Activated CD8-positive, alpha-beta memory T cell treated with anti-CD3 and anti-CD28 coated beads, Interleukin-2, amount 50 U/mL, for 1 hour (primary cell): ENCODE measurements around the gene PDE11A.

Experiments used
- DNase-seq: peaks from one replicate; pipeline ENCODE4 v3.0.0-alpha.2; 2020; ENCODE audit errors: extremely low read depth

The PDE11A gene

DNA sequence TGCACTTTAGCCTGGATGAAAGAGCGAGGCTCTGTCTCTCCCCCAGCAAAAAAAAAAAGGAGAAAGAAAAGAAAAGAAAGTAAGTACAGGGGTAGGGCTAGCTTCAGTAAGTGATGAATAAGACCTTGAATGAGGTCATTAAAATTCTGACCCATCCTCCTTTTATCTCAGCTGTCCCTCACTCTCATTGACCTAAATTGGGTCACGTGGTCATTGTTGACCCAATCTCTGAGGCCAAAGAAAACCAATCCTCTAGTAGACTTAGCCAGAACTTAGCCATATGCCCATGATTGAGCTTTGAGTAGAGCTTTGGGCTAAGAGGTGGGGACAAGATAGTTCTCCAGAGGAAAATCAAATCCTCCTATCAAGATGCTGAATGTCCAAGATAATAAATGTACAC lies 149.3 kb downstream of the PDE11A start:
- DNase-seq, result no peak

DNA sequence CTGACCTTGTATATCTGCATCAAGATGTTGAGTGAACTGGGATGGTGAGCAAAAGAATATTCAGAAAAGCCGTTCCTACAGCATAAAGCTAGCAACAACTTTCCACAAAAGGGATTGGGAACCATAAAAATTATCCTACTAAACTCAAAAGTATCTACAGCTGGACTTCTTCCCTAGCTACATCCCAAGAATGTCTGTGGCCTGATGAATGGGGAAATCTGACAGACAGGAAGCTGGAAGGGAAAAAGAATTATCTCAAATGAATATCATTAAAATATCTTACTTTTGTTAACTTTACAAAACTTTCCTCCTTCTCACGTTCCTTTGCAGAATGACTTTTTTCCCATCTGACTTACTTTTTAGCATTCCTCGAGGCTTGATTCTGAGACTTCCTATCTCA lies 150.9 kb downstream of the PDE11A start:
- no peak for DNase-seq

DNA sequence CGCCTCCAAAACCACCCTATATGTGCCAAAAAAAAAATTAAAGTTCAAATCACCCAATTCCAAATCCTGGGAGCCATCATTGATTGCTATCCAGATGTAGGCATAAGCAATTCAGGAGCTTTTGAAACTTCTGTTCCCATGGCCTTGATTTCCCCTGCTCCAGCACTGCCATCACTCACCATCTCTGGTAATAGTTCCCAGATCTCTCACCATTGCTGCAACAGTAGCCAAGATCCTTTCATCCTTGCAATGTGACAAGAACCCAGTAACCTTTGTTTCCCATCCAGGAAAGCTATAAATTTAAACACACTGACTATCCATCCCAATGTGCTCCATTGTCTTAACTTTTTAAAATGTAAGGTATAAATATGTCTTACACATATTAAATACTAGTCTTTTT lies 155.4 kb downstream of the PDE11A start:
- no peak for DNase-seq

DNA sequence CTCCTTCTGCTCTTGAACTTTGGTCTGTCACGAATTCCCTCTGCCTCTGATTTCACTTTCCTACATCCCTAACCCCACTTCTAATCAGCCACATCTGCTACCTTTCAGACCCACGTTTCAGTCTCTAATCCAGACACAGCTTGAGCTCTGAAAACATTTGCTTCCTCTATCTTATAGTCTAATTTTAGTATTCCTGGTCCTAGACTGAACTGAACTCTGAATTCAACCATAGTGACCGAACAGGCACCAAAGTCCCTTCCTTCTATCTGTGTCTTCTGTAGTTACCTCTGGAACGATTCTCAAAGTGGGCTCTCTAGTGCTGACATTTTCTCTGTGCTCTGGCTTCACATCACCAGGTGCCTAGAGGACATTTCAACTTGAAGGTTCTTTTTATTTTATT lies 156.2 kb downstream of the PDE11A start:
- DNase-seq, result no peak

DNA sequence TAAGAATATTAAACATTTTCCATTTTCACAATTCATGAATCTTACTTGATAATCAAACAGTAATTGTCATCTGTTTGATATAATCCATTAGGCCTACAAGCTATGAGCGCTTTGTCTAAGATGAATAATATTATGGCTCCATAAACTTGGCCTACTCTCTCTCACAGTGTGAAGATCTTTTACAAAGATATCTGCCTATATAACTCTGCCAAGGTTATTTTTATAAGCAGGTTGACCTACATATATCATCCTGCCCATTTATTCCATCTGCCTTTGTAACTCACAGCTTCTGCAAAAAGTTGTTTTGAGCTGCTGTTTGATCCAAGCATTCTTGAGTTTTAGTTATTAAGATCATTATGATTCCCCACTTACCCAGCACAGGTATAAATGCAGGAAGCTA lies 158.3 kb downstream of the PDE11A start:
- no peak for DNase-seq

DNA sequence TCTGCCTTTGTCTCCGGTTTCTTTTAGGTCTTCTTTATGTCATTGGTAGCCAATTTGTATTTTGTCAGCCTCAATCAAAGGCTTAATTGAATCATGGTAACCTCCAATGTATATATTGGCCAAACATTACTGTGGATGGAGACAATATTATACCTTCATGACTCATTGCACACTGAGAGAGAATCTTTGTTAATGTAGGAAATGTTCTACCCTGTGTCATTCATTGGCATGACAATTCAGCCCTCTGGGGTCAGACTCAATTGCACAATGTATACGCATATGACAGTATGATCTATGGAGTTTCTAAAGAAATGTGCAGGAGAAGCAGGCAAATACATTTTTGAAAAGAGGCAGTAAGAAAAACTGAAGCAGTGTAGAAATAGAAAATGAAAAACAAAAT lies 162.6 kb downstream of the PDE11A start:
- no peak for DNase-seq

DNA sequence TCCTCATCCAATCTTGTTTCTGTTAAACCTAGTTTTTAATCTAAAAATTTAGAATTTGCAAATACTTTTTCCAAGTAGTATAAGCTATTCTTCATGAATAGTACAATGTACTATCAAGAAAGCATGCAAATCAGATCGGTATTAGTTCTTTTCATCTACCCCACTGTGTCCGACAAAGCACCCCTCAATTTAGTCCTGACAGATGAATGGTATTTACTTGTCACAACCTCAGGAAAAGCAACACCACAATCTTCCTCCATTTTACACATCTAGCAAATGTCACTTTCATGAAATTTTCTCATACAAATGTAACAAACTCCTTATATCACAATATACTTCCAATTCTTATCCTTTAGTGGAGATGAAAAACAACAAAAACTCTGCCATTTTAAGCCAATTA lies 163.8 kb downstream of the PDE11A start:
- no peak for DNase-seq

DNA sequence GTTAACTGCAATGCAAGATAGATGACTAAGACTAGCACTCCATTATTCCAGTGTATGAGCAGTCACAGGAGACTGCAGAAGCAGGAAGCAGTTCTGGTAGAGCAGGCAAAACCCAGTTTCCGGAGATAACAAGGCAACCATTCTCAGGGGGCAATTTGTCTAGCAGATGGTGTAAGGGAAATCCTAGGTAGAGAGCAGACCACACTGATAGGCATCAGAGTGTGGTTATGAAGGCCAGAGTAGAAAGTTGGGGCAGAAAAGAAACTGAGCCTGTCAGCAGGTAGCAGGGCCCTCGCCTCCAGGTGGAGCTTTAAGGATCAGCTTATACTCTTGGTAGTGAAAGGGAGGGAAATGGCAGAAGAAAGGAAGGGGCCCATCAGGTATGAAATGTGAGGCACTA lies 164.4 kb downstream of the PDE11A start:
- DNase-seq, result no peak

DNA sequence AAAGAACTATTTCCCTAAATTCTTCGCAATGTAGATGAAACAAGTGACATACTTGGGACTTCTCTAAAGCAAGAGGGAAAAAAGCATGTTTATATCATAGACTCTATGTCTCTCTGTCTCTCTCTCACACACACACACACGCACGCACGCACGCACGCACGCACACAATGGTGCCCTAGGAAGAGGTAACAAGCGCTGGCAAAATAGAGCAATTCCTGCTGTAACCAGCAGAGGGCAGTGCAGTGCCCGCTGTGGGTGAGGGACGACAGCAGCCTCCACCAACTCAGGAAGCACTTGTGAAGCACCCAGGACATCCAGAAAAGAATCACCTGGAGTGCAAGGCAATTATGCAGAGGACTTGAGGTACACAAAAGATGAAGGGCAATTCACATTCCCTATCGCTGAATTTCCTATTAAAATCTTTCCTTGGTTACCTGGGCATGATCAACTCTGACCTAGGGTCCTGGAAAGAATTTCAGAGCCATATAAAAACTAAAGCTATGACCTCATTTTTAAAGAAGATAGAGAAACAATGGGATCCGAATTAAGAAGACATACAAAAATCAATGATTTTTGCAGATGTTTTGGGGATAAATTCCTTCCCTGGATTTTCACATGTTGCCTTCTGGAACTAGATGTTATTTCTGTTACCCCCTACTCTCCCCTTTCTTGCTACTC lies 166.4 kb downstream of the PDE11A start:
- no peak for DNase-seq

DNA sequence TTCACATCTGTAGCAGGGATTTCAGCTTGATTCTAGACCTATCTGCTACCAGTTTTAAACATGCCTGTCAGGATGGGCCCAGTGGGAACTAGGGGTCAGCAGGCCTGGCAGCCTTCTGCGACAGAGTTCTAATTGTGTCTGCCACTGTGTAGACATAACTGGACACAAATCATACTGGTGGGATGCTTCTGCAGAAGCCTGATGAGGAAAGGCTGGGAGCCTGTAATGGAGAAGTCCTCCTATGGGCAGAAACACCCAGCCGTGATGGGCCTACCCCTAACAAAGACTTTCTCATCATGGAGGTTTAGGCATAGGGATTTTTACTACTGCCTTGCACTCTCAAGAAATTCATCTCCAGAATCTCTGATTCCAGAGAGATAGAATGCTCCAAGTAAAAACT lies 166.9 kb downstream of the PDE11A start:
- DNase-seq, result no peak

DNA sequence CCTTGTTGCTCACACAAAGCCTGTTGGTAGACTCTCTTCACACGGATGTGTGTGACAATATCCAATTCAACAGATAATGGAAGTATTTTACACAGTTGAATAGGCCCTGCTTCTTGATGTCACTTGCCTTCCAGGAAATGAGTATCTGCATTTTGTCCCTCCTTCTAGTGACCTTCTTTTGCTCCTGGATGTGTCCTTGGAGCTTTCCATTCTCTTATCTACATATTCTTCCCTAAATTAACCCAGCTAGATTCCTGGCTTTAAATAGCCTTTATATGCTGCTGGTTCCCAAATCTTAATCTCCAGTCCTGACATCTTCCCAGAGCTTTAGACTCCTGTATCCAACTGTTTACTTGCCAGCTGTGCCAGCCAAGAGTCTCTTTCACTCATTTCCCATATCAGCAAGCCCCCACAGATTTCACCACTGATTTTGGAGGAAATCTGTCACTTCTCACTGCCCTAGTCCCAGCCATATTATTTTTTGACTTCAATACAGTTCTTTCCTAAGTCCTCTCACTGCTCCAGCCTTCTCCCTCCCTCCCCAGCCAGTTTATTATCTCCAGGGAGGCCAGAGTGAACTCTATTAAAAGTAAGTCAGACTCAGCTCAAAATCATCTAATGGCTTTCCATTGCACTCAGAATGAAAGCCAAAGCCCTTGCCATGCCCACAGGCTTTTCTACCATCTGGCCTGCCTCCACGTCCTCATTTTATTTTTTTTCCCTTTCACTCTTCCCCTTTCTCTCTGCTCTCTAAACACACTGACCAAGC lies 170.0 kb downstream of the PDE11A start:
- no peak for DNase-seq

DNA sequence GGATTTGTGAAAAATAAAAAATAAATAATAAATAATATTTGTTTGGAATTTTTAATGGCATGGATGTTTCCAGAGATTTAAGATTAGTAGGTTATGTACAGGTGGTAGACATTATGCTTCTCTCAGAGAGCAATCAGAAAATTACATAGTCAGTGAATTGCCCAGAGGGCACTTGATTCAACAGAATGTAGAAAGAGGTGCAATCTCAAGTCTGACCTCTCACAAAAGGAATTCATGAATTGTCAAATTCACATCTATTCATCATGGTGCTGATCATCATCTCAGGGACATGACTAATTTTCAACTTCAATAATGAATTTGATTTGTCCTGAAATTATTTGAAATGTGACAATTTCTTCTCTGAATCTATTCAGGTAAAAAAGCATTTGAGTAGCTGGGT lies 172.5 kb downstream of the PDE11A start:
- no peak for DNase-seq

DNA sequence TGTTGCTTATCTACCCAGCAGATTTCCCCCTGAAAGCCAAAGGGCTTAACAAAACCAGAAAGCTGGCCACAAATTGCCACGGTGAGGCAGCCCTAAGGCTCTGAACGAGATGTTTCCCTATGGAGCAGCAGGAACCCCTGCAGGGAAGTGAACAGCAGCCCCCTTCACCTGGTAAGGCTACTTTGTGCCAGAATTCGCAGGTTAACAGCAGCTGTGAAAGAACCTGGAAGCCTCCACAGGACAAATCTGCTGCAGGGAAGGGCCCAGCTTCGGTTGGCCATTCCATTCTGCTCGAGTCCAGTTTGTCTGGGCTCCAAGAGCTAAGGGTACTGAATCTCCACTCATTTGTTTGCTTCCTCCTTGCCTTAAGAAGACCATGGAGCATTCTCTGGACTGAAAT lies 175.3 kb downstream of the PDE11A start:
- DNase-seq, result no peak

DNA sequence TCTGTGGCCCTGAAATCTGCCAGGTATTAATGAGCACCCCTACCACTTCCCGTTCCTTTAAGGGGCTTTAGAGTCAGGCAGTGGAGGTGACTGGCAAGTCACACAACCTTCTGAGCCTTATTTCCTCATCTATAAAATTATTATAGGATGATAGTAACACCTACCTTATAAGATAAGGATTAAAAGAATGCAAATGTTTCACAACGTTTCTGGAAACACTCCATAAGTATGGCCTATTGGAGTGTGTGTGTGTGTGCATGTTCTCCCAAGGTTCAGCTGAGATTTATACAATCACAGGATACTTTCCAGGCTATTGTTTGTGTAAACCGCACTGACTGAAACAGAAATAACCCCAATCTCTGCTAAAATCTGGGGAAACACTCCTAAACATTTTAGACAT lies 176.0 kb downstream of the PDE11A start:
- DNase-seq, result no peak

DNA sequence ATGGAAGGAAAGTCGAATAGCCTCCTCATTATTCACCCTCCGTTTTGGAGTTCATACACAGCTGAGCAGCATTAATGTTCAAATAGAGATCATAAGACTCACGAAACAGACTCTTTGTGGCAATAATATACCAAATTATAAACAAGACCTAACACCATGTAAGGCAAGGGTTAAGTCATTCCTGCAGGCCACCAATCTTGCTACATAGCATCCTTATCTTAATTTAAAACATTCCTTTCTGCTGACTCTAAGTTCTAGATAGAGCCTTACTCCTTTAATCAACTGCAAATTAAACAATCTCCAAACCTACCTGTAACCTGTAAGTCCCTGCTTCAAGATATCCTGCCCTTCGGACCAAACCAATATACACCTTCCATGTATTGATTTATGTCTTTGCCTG lies 178.0 kb downstream of the PDE11A start:
- DNase-seq, result no peak

DNA sequence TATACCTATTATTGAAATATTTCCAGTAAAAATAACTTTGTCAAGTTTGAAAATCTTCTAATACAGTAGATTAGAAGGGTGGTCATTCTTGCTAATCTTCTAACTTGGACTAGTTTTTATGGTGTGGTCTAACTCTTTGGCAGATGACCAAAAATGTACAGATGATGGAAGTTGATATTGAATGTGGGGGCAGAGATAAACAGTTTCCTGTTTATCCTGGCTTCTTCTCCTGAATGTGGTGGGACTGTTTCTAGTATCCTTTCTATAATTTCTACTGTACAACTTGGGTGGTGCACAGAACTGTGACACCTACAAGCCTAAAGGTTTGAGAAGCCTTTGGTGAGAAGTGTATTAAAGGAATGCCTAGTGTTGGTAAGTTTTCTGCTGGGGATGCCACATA lies 178.7 kb downstream of the PDE11A start:
- DNase-seq, result no peak

DNA sequence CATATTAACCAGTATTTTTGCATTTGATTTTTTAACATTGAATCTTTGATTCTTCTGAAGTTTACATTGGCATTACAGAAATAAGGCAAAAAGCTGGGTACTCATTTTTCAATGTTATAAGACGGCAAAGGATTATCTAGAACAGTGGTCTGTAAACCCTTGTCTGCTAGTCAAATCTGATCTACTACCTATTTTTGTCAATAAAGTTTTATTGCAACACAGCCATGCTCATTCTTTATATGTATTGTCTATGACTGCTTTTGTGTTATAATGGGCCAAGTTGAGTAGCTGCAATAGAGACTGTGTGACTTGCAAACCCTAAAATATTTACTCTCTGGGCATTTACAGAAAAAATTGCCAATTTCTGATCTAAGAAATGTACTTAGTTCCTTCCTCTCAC lies 181.0 kb downstream of the PDE11A start:
- DNase-seq, result no peak

DNA sequence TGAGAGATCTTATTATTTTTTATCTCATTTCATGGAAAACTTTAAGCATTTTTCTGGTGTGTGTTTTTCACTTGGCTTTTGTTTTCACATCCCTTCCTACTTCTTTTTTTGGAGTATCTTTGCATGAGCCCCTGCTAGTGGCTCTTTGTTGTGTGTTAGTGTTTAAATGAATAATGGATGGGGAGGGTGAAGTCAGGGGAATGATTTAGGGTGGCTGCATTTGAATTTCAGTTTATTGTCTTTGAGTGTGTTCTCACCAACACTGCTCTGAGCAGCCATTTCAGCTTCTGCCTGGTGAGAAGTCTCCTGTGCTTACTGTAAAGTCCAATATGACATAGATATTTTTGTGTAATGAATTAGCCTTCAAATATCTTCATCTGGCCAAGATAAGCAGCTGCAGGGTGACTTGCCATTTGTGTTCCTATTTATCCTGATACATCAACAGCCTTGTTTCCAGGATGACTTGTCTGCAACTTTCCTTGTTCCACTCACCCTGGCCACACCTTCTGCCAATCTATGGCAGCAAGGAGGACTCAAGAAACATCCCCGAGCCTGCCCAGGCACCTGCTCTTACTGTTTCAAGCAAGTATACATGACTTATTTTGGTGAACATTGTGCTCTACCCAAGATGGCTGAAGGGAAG lies 182.6 kb downstream of the PDE11A start:
- DNase-seq, result no peak

DNA sequence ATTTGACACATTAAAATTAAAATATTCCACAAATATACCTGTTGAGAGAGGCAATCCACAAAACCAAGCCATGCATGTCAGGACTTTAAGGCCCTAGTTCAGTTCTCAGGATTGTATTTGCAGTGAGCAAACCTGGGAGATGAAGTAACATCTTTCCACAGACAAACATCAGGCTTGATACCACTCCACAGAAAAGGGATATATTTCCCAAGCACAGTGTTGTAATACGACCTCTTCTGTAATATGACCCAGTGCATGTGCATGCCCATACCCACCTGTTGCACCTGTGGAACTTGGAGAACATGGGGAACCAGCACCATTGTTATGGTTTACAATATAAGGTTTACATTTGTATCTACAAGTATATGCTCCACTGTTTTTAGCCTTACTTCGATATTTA lies 184.0 kb downstream of the PDE11A start:
- no peak for DNase-seq

DNA sequence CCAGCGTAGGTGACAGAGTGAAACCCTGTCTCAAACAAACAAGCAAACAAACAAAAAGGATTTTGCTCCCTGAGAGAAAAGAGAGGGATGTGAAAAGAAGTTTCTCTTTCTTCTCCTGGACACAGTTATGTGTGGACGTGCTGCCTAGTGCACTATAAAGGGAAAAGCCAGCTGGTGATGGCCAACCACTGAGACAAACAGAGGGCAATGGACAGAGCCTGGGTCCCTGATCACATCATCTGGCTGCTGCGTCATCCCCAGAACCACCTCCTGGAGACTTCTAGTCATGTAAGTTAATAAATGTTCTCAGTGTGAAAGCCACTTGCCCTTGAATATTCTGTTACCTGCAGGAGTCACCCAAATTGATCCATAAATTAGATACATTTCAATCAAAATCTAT lies 184.9 kb downstream of the PDE11A start:
- no peak for DNase-seq

DNA sequence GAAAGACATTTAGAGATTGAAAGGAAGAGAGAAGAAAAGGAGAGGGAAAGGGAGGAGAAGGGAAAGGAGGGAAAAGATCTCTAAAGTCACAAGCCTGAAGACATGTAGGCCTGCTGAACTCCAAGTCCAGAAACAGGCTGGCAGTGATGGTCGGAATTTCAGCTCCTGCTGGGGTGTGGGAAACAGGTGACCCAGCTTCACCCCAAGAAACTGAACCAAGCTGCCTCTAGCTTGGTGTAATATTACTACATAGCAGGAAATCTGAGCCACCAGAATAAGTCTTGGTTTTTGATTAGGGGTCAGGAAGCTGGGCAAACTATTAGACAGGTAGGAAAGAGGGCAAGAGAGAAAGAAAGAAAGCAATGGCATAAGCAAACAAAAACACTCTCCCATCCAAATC lies 185.8 kb downstream of the PDE11A start:
- DNase-seq, result no peak

DNA sequence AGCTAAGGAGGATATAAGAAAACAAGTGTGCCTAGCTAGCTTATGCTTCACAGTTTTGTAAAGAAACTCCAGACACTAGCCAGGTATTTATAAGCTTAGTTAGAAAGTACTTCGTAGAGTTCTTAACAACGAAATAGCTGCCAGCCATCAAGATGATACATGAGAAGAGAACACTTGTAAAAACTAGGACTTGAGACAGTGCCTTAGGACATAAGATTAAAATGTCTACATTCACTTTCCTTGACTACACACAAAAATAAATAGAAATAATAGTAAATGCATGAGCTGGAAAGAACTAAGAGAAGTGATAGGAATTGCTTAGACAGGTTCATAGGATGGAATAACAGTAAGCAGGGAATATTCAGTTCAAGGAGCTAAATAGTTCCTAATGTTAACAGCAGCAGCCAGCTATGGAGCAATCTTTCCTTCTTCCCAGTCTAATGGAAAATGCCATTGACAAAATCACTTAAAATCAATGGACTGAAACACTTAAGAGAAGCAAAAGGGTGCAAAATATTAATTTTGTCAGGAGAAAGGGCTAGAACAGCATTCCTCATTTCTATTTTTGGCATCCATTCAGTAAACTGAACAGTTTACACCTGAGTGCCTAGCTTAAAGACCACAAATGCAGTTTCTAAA lies 186.6 kb downstream of the PDE11A start:
- DNase-seq, result no peak

DNA sequence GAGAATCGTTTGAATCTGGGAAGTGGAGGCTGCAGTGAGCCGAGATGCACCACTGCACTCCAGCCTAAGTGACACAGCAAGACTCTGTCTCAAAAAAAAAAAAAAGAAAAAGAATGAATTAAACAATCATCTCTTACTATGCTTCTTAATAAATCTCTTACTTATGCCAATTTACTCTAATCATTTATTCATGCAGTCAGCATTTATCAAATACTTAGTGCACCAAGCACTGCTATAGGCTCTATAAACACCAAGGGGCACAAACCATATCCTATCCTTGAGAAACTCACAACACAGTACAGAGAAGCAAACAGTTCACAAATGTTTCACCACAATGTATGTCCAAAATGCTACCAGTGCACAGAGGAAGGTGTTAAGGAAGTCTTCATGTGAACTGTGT lies 189.4 kb downstream of the PDE11A start:
- no peak for DNase-seq
